Right atrium auricular region (tissue), 2 donors: ENCODE results near the gene SLC29A2. TPM values are rescaled to one million over a fixed set of nuclear protein-coding genes. Genes with fewer than 3 reads are reported as not detected.

Experiments used
- DNase-seq: peaks from one replicate; pipeline ENCODE4 v3.0.0-alpha.2; 2019; ENCODE audit warnings: low spot score
- H3K27ac ChIP-seq, 2 donors: fragments of 200-600 bp; sonication (generic); 1 replicate in 1 of 2; 2 replicates in 1 of 2; pipeline ENCODE4 v1.5.1; 2016 to 2019
- H3K27me3 ChIP-seq, 2 donors: fragments of 200-600 bp; sonication (generic); one replicate each; pipeline versions ENCODE4 v1.5.1 to v1.6.0; 2017 to 2019
- H3K36me3 ChIP-seq: fragments of 200-600 bp; sonication (generic); one replicate; pipeline ENCODE4 v1.5.1; 2016
- H3K4me1 ChIP-seq, 2 donors: fragments of 200-600 bp; sonication (generic); one replicate each; pipeline versions ENCODE4 v1.5.1 to v1.6.0; 2017 to 2019
- H3K4me3 ChIP-seq, 2 donors: fragments of 200-600 bp; sonication (generic); 1 replicate in 1 of 2; 2 replicates in 1 of 2; pipeline ENCODE4 v1.5.1; 2017 to 2019; ENCODE audit warnings: mild to moderate bottlenecking in 1 of 2, moderate library complexity in 1 of 2
- H3K9me3 ChIP-seq, 2 donors: fragments of 200-600 bp; sonication (generic); one replicate each; pipeline ENCODE4 v1.5.1; 2019
- CTCF ChIP-seq, 2 donors: fragments of 200-600 bp; sonication (generic); IDR thresholded peaks; one replicate each; pipeline ENCODE4 v1.5.1; 2019; ENCODE audit warnings: antibody characterized with exemption in 2 of 2
- total RNA-seq, 2 donors: library from RNA; depleted of rRNA; stranded (reverse); fragments of >200 nt; gene quantifications; one replicate each; pipeline ENCODE4 v1.1.0, GENCODE V29; 2016

The SLC29A2 gene
- total RNA-seq, 2 donors from 2014 or later, result 16.9 to 19.9 TPM

DNA sequence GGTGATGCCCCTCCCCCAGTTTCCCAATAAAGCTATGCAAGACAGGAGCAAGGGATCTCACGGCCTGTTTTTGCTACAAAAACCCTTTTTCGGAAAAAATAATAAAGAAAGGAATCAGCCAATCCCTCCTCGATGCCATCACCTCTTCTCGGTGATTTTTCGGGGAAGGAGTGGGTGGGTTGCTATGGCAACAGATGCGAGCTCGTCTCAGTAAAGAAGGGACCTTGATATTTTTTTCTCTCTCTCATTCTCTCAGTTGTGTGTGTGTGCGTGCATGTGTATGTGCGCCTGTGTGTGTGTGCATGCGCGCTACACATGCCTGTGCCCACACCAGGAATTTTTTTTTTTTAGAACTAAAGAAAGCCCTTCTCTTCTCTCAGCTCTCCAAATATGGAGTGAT lies 45.4 kb upstream of the SLC29A2 start:
- no peak for TF ChIP-seq CTCF (IDR thresholded peaks at IDR 0.05)
- Histone ChIP-seq H3K27me3 (no peaks in the 10 kb centered on the region), H3K4me1 (peaks cover 0 to 39% of the 10 kb centered on the region in 2 donors), H3K27ac (no peak overlapping the region), H3K36me3 (no peaks in the 10 kb centered on the region), H3K4me3 (no peak overlapping the region), H3K9me3 (no peaks in the 10 kb centered on the region)
- no peak for DNase-seq

DNA sequence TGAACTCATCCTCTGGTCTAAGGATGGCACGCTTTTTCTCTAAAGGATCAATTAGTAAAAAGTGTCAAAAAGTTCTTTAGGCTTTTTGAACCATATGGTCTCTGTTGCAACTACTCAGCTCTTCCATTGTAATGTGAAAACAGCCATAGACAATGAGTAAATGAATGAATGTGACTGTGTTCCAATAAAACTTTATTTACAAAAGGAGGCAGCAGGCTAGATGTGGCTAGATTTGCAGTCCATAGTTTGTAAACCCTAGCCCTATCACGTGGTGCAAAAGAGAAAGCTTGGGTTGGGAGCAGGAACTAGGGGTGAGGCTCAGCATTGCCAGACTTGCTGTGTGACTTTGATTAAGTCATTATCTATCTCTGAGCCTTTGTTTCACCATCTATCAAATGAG lies 43.9 kb upstream of the SLC29A2 start:
- no peak for DNase-seq
- no peak overlapping the region for H3K27ac ChIP-seq
- TF ChIP-seq CTCF (IDR thresholded peaks at IDR 0.05), result no peak
- no peaks in the 10 kb centered on the region for H3K36me3 ChIP-seq
- H3K9me3 ChIP-seq, result no peaks in the 10 kb centered on the region
- no peaks in the 10 kb centered on the region for H3K27me3 ChIP-seq
- peaks cover 0 to 29% of the 10 kb centered on the region in 2 donors for H3K4me1 ChIP-seq
- H3K4me3 ChIP-seq, result no peak overlapping the region

DNA sequence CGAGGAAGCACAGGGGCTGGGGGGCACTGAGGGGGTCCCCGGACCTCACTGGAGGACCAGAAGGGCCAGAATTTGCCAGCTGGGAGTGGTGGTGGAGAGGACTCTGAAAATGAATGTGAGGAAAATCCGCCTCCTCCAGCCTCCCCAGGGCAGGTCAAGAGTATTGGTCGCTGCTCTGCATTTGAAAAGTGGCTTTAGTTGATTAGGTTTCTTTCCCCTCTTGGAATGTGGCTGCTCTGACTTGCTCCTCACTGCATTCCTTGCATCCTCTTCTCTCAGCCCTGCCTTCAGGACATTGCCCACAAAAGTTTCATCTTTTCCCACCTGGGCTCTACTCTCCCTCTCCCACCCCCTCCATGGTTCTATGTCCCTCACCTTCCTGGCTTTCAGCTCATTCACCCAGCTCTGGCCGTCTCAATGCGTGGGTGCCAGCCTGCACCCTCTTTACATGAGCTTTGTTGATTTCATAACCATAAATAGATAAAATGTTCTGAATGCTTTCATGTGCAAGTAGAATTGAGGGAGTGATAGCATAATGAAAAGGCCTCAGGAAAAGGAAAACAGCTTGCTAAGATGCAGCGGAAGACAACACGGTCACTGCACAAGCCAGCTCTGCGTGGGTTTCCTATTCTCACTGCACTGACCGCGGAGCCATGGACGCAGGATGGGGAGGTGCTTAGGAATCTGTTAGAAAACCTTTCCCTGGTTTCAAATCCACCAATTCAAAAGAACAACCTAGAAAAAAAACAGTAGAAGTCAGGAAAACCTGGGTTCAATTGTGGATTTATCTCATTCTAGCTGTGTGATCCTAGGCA lies 42.8 kb upstream of the SLC29A2 start:
- no peak for TF ChIP-seq CTCF (IDR thresholded peaks at IDR 0.05)
- Histone ChIP-seq H3K9me3 (no peaks in the 10 kb centered on the region), H3K4me3 (no peak overlapping the region), H3K27ac (no peak overlapping the region), H3K27me3 (no peaks in the 10 kb centered on the region), H3K4me1 (peaks cover 0 to 19% of the 10 kb centered on the region in 2 donors), H3K36me3 (no peaks in the 10 kb centered on the region)
- DNase-seq, result no peak

DNA sequence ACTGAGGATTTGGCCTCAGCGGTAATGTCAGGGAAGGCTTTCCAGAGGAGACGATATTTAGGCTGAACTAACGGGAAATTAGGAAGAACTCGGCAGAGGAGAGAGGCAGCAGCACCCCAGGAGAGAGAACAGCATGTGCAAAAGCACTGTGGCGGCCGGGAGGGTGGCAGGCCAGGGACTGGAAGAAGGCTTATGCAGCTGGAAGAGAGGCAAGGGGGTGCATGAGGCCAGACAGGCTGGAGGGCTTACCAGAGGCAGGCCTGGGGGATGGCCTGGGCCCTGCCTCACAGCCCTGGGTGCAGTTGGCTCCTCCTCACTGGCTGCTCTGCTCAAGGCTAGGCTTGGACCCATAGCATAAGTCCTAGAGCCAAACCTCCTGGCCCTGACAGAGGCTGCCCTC lies 41.6 kb upstream of the SLC29A2 start:
- no peak for TF ChIP-seq CTCF (IDR thresholded peaks at IDR 0.05)

DNA sequence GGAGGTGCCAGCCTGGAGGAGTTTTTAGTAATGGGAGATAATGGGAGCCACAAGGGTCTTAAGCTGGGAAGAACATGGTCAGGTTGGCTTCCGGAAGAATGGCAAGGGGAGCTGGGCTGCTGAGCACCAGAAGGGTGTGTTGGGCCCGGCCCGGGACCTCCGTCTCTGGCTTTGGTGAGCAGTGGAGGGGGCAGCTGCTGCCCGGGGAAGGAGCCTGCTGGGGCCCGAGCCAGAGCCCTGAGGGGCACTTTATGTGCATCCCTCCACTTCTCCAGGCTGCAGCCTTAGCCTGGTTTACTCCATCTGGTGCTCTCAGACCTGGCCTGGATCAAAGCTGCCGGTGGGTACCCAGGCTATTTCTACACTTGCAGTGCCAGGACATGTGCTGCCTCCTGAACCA lies 40.5 kb upstream of the SLC29A2 start:
- H3K4me1 ChIP-seq, result peaks cover 0 to 10% of the 10 kb centered on the region in 2 donors
- TF ChIP-seq CTCF (IDR thresholded peaks at IDR 0.05), result no peak
- DNase-seq, result no peak

More for the DNA sequence above, 41.6 kb upstream of the SLC29A2 start:
- no peaks in the 10 kb centered on the region for H3K27me3 ChIP-seq
- no peak overlapping the region for H3K4me3 ChIP-seq
- H3K36me3 ChIP-seq, result no peaks in the 10 kb centered on the region
- H3K9me3 ChIP-seq, result no peaks in the 10 kb centered on the region
- DNase-seq, result no peak
- H3K27ac ChIP-seq, result no peak overlapping the region
- peaks cover 0 to 16% of the 10 kb centered on the region in 2 donors for H3K4me1 ChIP-seq

More for the DNA sequence above, 40.5 kb upstream of the SLC29A2 start:
- H3K36me3 ChIP-seq, result no peaks in the 10 kb centered on the region
- H3K9me3 ChIP-seq, result no peaks in the 10 kb centered on the region
- no peak overlapping the region for H3K27ac ChIP-seq
- no peaks in the 10 kb centered on the region for H3K27me3 ChIP-seq
- H3K4me3 ChIP-seq, result no peak overlapping the region
